ENCODE measurements around the gene ZNF677.
"Not testable (repeated sequence)": the region's sequence is repeated elsewhere in the genome, so short reads cannot be mapped to it uniquely, and the experiment has no call there.

The ZNF677 gene

GRCh38 chr19:53257715-53258342 is 3.2 kb upstream of the ZNF677 start, which contains the start of gene VN1R2:
Gene VN1R2, plus strand, starts transcription at chr19:53258292. Its CDS starts 84 bp downstream, at chr19:53258376.
- not testable (repeated sequence) for H3K27ac ChIP-seq (ENCODE audit: low read length); H3K36me3 ChIP-seq (ENCODE audit: control insufficient read depth, insufficient read depth, low read length); H3K9me3 ChIP-seq (ENCODE audit: control insufficient read depth, insufficient read depth, low read length); DNase-seq (ENCODE audit: low read depth, low spot score); H3K4me1 ChIP-seq (ENCODE audit: control insufficient read depth, insufficient read depth, low read length); H3K4me3 ChIP-seq (ENCODE audit: low read length); H3K27me3 ChIP-seq (ENCODE audit: control insufficient read depth, insufficient read depth, low read length)
- no CpG with 5 or more reads among the region's 14 CpGs for WGBS (ENCODE audit: insufficient coverage, insufficient read length)

GRCh38 chr19:53246498-53246897 is 8.2 kb downstream of the ZNF677 start:
- no peaks in the 10 kb centered on the region for H3K9me3 ChIP-seq (ENCODE audit: control insufficient read depth, insufficient read depth, low read length)
- H3K36me3 ChIP-seq (ENCODE audit: control insufficient read depth, insufficient read depth, low read length) = peaks cover 6% of the 10 kb centered on the region; the same call in 1 of the 2 replicates

GRCh38 chr19:53237114-53237777 is 17.4 kb downstream of the ZNF677 start:
- no CpG with 5 or more reads among the region's 4 CpGs for WGBS (ENCODE audit: insufficient coverage, insufficient read length)
- no peak for DNase-seq (ENCODE audit: low read depth, low spot score)
- Histone ChIP-seq H3K9me3 (ENCODE audit: control insufficient read depth, insufficient read depth, low read length) (peaks cover 7% of the 10 kb centered on the region), H3K36me3 (ENCODE audit: control insufficient read depth, insufficient read depth, low read length) (peaks cover 13% of the 10 kb centered on the region; the same call in 1 of the 2 replicates), H3K4me3 (ENCODE audit: low read length) (no peak overlapping the region), H3K27ac (ENCODE audit: low read length) (no peak overlapping the region), H3K27me3 (ENCODE audit: control insufficient read depth, insufficient read depth, low read length) (no peaks in the 10 kb centered on the region), H3K4me1 (ENCODE audit: control insufficient read depth, insufficient read depth, low read length) (no peaks in the 10 kb centered on the region)

More at GRCh38 chr19:53246498-53246897, 8.2 kb downstream of the ZNF677 start:
- H3K4me1 ChIP-seq (ENCODE audit: control insufficient read depth, insufficient read depth, low read length) = no peaks in the 10 kb centered on the region
- WGBS (ENCODE audit: insufficient coverage, insufficient read length) = no CpG with 5 or more reads among the region's 1 CpG
- H3K27ac ChIP-seq (ENCODE audit: low read length) = no peak overlapping the region
- no peak overlapping the region for H3K4me3 ChIP-seq (ENCODE audit: low read length)
- no peaks in the 10 kb centered on the region for H3K27me3 ChIP-seq (ENCODE audit: control insufficient read depth, insufficient read depth, low read length)
- no peak for DNase-seq (ENCODE audit: low read depth, low spot score)

- Histone ChIP-seq H3K36me3 (ENCODE audit: control insufficient read depth, insufficient read depth, low read length) (no peaks in the 10 kb centered on the region), H3K4me1 (ENCODE audit: control insufficient read depth, insufficient read depth, low read length) (no peaks in the 10 kb centered on the region), H3K27ac (ENCODE audit: low read length) (no peak overlapping the region), H3K27me3 (ENCODE audit: control insufficient read depth, insufficient read depth, low read length) (no peaks in the 10 kb centered on the region), H3K4me3 (ENCODE audit: low read length) (no peak overlapping the region), H3K9me3 (ENCODE audit: control insufficient read depth, insufficient read depth, low read length) (peaks cover 1% of the 10 kb centered on the region)
- DNase-seq (ENCODE audit: low read depth, low spot score) = no peak
- no CpG with 5 or more reads among the region's 20 CpGs for WGBS (ENCODE audit: insufficient coverage, insufficient read length)
Measured at GRCh38 chr19:53224606-53225005, 30.1 kb downstream of the ZNF677 start.

GRCh38 chr19:53222716-53223115 is 32.0 kb downstream of the ZNF677 start:
- WGBS (ENCODE audit: insufficient coverage, insufficient read length) = no CpG with 5 or more reads among the region's 28 CpGs
- H3K4me1 ChIP-seq (ENCODE audit: control insufficient read depth, insufficient read depth, low read length); H3K9me3 ChIP-seq (ENCODE audit: control insufficient read depth, insufficient read depth, low read length); H3K4me3 ChIP-seq (ENCODE audit: low read length); DNase-seq (ENCODE audit: low read depth, low spot score); H3K27me3 ChIP-seq (ENCODE audit: control insufficient read depth, insufficient read depth, low read length); H3K36me3 ChIP-seq (ENCODE audit: control insufficient read depth, insufficient read depth, low read length); H3K27ac ChIP-seq (ENCODE audit: low read length): not testable (repeated sequence)

GRCh38 chr19:53212703-53213320 is 41.9 kb downstream of the ZNF677 start:
- Histone ChIP-seq H3K36me3 (ENCODE audit: control insufficient read depth, insufficient read depth, low read length) (no peaks in the 10 kb centered on the region), H3K4me1 (ENCODE audit: control insufficient read depth, insufficient read depth, low read length) (no peaks in the 10 kb centered on the region), H3K9me3 (ENCODE audit: control insufficient read depth, insufficient read depth, low read length) (peaks cover 1% of the 10 kb centered on the region; the same call in 1 of the 2 replicates), H3K27me3 (ENCODE audit: control insufficient read depth, insufficient read depth, low read length) (no peaks in the 10 kb centered on the region), H3K27ac (ENCODE audit: low read length) (no peak overlapping the region), H3K4me3 (ENCODE audit: low read length) (no peak overlapping the region)
- no CpG with 5 or more reads among the region's 2 CpGs for WGBS (ENCODE audit: insufficient coverage, insufficient read length)
- no peak for DNase-seq (ENCODE audit: low read depth, low spot score)

- H3K9me3 ChIP-seq (ENCODE audit: control insufficient read depth, insufficient read depth, low read length); H3K27me3 ChIP-seq (ENCODE audit: control insufficient read depth, insufficient read depth, low read length); H3K27ac ChIP-seq (ENCODE audit: low read length); H3K4me1 ChIP-seq (ENCODE audit: control insufficient read depth, insufficient read depth, low read length); H3K4me3 ChIP-seq (ENCODE audit: low read length); DNase-seq (ENCODE audit: low read depth, low spot score); H3K36me3 ChIP-seq (ENCODE audit: control insufficient read depth, insufficient read depth, low read length): not testable (repeated sequence)
- no CpG with 5 or more reads among the region's 3 CpGs for WGBS (ENCODE audit: insufficient coverage, insufficient read length)
Measured at GRCh38 chr19:53211554-53211953, 43.1 kb downstream of the ZNF677 start.

GRCh38 chr19:53196777-53197396 is 57.8 kb downstream of the ZNF677 start:
- Histone ChIP-seq H3K27me3 (ENCODE audit: control insufficient read depth, insufficient read depth, low read length) (no peaks in the 10 kb centered on the region), H3K4me1 (ENCODE audit: control insufficient read depth, insufficient read depth, low read length) (no peaks in the 10 kb centered on the region; the same call in 1 of the 2 replicates), H3K4me3 (ENCODE audit: low read length) (peak overlapping the region; percentile 90; the same call in 1 of the 2 replicates), H3K27ac (ENCODE audit: low read length) (no peak overlapping the region), H3K9me3 (ENCODE audit: control insufficient read depth, insufficient read depth, low read length) (no peaks in the 10 kb centered on the region), H3K36me3 (ENCODE audit: control insufficient read depth, insufficient read depth, low read length) (no peaks in the 10 kb centered on the region)
- peak; percentile 41 for DNase-seq (ENCODE audit: low read depth, low spot score)
- WGBS (ENCODE audit: insufficient coverage, insufficient read length) = no CpG with 5 or more reads among the region's 42 CpGs

GRCh38 chr19:53195265-53195903 is 59.3 kb downstream of the ZNF677 start:
- DNase-seq (ENCODE audit: low read depth, low spot score) = peak; percentile 75
- no peaks in the 10 kb centered on the region for H3K36me3 ChIP-seq (ENCODE audit: control insufficient read depth, insufficient read depth, low read length)
- no peak overlapping the region for H3K27ac ChIP-seq (ENCODE audit: low read length)
- no peak overlapping the region for H3K4me3 ChIP-seq (ENCODE audit: low read length)
- H3K4me1 ChIP-seq (ENCODE audit: control insufficient read depth, insufficient read depth, low read length) = no peaks in the 10 kb centered on the region; the same call in 1 of the 2 replicates
- no peaks in the 10 kb centered on the region for H3K9me3 ChIP-seq (ENCODE audit: control insufficient read depth, insufficient read depth, low read length)
- no peaks in the 10 kb centered on the region for H3K27me3 ChIP-seq (ENCODE audit: control insufficient read depth, insufficient read depth, low read length)
- WGBS (ENCODE audit: insufficient coverage, insufficient read length) = no CpG with 5 or more reads among the region's 3 CpGs

Measured in iPS DF 6.9 (cell line).